Measurements from ENCODE around the gene ADORA2A.

Gene ADORA2A

DNA sequence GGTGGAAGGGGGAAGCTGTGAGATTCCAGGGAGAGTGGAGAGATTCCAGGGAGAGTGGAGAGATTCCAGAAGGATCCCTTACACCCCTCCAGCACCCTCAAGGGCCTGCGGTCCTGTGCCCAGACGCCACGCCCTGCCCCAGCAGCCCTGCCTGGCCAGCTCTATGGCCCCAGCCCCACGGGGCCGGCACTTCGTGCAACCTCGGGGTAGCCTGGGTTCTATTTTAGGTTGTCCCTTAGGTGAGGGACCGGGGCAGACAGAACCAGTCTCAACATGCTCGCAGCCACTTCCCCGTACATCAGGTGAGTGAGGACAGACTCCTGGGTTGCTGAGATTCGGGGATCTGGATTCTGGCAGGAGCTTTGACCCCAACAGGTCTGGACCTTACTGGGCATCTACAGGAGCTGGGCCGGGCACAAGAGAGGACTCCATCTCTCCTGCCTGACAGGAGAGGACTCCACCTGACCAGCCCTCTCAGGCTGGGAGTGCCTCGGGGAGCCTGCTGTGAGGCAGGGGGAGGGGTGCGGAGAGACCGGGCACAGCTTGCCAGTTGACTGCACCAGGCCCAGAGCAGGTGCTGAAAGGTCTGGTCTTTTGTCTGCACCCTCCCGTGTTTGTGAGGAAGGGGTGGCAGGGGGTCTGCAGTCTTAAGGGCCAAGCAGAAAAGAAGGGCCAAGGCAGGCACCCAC lies 8.5 kb upstream of the ADORA2A start:
- no peak for DNase-seq (ENCODE audit: low read depth in 2 of 2)

DNA sequence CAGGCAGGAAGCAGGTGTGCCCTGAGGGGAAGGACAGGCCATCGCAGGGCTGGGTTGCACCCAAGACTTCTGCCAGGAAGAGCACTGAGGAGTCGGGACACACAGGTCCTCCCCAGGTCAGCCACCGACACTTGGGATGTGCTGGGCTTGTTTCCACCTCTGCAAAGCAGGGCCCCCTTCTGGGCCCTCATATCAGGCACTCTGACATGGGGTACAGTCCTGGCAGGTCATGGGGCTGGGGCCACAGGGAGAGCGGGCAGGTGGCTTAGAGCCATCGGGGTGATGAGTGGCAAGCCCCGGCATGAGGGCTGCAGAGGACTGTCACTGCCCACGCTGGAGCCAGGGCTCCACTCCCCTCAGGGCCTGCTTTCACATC lies 7.9 kb upstream of the ADORA2A start:
- no peak for DNase-seq (ENCODE audit: low read depth in 2 of 2)

DNA sequence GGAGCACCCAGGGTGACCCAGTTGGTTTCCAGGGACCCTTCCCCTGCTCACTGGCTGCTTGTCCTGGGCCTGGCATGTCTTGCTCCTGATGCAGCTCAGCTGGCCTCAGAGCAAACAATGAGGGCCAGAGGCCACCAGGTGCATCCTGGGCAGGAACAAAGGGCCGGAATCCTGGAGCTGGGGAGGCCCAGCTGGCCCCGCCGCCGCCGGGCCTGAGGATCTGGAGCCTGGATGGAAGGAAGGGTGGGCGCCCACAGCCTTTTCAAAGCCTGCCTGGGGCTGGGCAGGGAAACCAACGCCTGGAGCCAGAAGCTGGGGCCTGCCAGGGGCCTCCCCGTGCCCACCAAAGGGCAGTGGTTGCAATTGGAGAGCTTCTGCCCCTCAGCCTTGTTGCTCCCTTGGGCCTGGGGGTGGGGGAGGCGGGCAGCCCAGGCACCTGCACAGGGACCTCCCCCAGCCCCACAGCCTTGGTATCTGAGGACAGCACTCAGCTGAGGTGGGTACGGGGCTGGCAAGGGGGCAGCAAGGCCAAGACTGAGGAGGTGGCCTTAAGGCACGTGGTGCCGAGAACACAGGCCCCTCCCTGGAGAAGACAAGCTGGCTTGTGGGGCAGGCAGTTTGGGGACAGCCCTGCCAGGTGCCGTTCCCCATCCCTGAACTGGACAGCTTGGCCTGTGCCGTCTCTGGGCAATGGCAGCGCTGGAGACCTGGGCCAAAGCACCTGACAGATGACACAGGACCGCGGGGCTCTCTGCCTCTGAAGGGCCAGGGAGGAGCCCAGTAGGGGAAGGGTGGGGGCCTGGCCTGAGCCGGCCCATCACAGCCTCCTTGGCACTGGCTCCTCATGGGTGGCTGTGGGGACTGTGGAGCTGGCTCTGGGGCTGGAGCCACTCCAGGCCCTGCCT lies 7.1 kb upstream of the ADORA2A start:
- DNase-seq (ENCODE audit: low read depth in 2 of 2): no peak

DNA sequence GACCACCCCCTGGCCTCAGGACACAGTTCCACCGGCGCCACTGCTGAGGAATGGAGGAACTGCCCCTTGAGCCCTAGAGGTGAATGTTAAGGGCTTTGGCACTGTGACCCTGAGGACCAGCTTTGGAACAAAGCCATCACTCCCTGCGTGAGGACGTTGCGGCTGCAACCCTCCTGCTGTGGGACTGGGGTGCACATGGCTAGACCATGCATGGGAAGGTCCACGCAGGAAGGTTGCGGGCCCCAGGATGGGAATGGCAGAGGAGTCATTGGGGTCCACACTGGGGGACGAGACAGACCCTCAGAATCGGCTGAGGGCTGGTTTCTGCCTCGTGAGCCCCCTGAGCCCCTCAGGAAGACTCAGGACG lies 6.4 kb upstream of the ADORA2A start:
- no peak for DNase-seq (ENCODE audit: low read depth in 2 of 2)

DNA sequence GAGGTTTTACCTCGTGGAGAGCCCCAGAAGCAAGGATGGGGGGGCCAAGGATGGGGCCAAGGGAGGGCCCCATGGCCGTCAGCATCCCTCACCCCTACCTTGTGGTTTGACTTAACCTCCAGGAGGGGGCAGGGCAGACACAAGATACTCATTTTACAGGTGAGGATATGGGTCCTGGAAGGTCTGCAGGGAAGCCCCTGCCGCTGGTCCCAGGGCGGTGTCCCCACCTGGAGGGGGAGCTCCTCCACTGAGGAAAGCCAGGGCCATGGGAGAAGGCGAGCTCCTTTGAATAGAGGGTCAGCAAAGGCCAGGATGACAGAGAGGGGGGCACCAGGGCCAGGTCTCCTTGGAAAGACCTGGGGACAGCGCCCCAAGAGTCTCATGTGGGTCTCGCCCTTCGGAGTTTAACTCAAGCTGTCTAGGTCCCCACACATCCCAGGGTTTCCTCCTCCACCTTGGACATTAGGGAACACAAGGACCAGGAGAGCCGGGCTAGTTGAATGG lies 5.9 kb upstream of the ADORA2A start:
- no peak for DNase-seq (ENCODE audit: low read depth in 2 of 2)

DNA sequence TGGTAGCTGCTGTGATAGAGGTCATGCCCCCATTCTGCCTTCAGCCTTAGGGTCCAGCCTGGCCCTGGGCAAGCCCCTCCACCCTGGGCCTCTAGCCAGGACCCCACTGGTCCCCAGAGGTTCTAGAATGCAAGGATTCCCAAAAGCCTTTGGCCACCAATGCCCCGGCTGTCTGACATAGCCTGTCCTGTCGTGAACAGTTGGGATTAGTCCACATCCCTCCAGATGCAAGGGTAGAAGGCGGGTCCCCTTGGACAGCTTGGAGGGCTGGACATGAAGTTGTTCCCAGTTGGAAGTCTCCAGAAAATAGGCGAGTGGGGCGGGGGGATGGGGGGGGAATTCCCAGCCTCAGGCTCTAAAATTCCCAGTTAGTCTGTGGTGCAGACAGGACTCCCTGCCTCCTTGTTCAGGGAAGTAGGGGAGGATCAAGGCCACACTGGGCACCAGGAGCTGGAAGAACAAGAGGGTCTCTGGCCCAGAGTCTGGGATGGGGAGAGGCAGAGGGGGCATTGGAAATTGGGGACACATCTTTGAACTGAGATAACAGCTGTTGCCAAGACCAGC lies 5.2 kb upstream of the ADORA2A start:
- DNase-seq (ENCODE audit: low read depth in 2 of 2): no peak

DNA sequence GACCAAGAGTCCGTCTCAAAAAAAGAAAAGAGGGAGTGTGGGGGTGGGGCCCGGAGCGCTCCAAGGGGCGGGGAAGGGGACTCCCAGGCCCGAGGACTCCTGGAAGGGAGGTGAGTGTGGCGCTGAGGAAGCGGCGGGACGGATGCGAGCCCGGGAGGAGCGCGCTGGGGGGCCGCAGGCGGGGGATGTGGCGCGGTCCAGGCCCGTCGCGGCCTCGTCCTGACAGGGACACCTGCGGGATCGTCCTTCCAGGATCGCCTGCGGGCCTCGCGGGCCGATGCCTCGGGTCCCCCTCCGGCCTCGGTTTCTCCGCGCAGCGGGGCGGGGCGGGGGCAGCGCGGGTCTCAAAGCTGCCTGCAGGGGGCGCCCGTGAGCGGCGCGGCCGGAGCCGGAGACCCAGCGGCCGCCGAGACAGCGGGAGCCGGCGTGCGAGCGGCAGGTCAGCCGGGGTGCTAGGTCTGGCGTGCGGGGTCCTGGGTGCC lies 3.8 kb upstream of the ADORA2A start:
- peak in 1 of 2 donors; percentile 41 for DNase-seq (ENCODE audit: low read depth in 2 of 2)

DNA sequence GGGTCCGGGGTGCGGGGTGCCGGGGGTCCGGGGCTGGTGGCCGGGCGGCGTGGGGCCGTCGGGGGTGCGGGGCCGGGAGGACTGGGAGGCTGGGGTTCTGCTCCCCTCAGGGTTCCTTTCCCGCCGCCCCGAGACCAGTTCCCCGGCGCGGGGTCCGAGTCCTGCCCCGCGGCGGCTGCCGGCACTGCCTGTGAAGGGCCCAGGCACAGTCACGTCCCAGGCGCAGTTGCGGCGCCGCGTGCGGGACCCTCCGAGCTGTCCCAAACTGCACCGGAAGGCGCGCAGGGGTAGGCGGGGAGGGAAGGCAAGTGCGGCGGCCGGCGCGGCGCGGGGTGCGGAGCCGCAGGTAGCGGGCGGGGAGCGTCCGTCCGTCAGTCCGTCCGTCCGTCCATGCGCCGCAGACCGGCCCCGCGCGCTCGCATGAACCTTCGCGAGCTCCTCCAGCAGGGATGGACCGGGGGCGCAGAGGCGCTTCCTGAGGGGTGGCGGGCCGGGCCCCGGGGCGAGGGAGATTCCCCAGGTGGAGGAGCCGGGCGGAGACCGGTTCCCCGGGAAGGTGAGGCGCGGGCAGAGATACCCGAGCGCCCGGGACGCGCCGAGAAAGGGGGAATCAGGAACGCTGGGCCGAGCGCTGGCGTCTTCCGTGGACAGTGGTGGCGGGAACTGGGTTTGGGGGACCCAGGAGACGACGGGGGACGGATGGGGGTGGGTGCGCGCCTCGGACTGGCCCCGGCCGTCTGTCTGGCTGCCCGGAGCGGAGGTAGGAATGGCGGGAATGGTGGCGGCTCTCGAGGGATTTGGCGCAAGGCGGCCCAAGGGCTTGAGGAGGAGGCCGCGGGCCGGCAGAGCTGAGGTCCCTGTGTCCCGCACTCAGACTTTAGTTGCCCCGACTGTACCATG lies 3.1 kb upstream of the ADORA2A start:
- peak in 1 of 2 donors; percentile 38 for DNase-seq (ENCODE audit: low read depth in 2 of 2)

DNA sequence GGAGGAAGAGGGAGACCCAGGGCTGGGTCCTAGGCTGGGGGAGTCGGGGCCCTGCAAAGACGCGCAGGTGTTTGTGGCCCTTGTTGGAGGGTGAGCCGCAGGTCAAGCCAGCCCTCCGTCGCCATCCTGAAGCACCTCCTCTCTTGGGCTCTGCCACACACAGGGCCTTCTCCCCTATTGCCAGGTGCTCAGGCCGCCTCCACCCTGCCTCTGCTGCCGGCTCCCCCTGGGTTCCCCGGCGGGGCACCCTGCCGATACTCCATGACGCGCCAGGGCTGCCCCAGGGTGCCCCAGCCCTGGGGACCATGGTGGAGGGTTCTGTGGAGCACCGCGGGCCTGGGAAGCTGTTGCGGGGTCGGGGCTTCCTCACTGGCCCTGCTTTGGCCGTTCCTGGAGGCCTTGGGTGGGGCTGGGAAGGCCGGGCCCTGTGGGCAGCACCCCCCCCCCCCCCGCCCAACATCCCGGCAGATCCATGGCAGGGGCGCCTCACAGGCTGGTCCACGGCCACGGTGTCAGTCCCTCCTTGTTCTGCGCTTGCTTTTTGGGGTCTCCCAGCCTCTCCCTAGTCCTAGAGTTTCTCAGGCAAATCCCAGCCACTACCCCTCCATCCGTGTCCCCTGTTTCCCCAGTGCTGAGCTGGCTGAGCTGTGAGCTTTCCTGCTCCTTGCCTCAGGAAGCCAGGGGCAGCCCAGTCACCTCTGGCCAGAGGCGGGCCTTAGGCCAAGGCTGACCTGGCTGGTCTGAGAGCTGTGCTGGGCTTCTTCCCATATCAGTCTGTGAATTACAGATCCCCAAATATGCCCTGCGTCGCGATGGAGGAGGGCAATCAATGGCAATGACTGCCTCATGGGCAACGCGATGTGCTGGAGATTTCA lies 2.3 kb upstream of the ADORA2A start:
- DNase-seq (ENCODE audit: low read depth in 2 of 2): no peak

DNA sequence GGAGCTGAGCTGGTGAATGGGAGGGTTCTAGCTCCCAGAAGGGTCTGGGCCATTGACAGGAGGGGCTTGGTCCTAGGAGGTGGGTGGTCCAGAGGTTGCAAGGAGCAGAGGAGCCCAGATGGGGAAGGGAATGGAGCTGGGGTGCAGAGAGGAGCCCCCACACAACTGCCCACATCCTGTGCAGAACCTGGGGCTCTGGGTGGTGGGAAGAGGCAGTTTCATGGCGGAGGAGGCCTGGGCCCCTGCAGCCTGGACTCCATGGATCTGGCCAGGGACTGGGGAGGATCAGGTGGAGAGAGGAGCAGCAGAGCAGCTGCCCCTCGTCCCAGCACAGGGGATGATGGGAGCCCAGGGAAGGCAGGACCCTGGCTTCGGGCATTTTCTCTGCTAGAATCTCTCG lies 963 bp upstream of the ADORA2A start:
- no peak for DNase-seq (ENCODE audit: low read depth in 2 of 2)

DNA sequence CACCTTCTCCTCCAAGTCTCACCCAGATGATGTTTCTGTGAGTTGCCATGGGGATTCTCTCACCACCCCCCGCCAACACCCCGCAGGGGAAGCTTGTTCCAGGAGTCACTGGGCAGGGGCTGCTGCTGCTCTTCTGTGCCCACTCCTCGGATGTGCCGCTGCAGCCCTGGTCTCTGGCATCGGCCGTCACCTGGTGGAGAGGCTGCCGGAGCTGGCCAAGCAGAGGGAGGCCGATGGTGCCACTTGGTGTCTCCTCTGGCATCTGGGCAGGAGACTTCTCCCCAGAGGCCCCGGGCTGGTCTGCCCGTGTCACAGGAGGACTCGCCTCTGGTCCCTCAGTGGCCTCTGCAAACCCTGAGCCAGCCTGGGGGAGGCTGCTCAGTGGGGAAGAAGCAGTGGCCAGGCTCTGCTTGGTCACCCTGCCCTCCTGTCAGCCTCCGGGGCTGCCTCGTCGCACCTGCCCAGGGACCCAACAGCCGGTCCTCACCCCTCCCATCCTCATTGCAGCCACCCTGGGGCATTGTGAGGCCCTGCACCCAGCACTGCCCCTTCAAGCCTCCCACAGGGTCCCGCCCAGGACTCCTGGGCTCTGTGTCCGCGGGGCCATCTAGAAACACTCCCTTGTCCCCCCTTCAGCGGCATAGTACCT lies 424 bp upstream of the ADORA2A start:
- no peak for DNase-seq (ENCODE audit: low read depth in 2 of 2)

DNA sequence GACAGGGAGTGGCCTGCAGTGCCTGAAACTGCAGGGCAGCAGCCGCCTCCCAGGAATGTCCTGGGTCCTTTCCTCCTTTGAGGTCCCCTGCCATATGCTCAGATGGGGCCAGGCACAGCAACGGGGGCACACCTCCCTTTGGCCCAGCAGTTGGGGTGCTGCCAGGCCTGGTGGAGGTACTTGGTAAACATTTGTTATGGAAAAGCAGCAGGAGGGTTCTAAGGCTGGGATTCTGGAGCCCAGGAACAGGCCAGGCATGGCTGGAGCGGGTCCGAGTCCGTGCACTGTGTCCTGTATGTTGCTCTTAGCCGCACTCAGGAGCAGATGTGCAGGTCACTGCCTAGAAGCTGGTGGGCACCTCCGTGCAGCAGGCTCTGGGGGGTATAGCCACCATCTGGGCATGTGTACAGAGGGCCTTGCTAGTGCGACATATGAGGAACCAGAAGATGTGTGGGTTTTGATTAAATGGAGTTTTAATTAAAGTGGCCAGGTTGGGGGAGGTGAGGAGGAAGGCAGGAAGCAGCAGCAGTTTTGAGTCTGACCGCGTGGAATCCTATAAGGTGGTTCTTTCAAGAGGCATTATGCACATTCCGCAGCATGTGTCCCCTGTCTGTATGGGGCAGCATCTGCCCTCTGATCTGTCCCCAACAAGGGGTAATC lies 1.5 kb downstream of the ADORA2A start:
- no peak for DNase-seq (ENCODE audit: low read depth in 2 of 2)

DNA sequence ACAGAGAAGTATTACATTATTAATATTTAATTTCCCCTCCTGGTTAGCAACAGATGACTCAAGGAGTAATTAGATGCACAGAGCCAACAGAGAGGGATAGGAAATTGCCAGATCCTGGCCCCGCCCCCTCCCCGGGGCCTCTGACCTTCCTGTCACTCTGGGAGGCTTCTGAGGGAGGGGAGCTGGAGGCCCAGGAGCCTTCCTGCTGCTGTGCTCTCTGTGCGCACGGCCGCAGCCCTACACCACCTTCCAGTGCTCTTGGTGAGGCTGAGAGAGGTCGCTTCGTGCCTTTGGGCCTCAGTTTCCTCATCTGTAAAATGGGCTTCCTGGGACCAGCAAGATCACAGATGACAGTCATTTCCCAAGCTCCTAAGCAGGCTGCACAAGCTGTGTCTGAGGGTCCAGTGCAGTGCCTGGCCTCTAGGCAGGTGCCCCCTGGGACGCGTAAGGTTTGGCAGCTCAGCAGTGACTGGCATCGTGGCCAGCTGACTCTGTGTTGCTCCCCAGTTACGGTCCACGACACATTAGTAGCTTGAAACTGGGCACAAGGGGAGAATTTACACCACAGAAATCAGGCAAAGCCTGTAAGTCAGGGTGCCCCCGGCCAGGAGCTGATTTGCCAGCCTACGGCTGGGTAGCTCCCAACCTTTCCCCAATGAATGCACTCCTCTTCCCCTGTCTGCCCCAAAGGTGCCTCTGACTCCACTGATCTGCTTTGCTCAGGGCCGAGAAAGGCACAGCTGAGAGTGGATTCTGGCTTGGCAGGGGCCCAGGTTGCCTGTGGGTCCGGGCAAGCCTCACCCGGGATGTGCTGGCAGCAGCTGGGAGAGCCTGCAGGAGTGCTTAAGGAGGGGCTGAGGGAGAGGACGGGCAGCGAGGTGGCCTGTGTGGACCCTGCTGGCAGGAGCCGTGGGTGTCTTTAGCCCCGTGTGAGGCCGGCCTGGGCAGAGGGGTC lies 2.3 kb downstream of the ADORA2A start:
- DNase-seq (ENCODE audit: low read depth in 2 of 2): peak in 1 of 2 donors; percentile 50

DNA sequence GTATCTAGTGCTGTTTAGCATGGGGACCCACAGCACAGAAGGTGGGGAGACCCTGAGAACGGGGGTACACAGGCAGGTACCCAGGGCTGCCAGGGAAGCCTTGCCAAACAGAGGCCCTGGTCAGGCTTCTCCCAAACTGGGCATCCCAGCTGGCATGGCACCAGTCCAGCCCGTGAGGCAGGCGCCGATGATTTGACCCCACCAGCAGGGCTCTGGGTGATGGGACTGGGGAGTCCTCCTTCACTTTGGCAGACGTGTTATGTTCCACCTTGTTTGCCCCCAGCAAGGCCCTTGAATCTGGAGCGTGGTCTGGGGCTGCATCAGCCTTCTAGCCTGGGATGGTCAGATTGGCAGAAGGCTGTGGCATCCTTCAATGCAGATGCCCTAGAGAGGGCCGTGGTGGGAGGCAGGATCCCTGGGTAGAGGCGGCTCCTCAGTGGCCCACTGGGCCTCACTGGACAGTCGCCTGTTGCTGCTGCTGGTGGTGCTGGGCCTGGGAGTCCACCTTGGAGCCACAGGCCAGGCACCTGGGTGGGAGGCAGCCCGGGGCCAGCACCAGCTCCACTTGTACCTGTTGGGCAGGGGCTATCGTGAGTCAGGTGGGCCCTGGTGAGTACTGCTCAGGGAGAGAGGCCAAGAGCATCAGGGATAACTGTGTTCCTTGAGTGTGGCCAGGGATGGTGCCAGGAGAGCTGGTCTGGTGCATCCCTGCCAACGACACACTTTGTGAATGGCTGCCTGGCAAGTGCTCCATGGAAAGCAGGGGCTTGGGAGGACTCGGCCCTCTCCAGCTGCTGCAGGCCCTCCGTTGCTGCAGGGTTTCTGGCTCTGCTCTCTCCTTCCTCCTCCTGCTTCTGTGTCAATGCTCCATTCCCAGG lies 3.3 kb downstream of the ADORA2A start:
- DNase-seq (ENCODE audit: low read depth in 2 of 2): no peak

DNA sequence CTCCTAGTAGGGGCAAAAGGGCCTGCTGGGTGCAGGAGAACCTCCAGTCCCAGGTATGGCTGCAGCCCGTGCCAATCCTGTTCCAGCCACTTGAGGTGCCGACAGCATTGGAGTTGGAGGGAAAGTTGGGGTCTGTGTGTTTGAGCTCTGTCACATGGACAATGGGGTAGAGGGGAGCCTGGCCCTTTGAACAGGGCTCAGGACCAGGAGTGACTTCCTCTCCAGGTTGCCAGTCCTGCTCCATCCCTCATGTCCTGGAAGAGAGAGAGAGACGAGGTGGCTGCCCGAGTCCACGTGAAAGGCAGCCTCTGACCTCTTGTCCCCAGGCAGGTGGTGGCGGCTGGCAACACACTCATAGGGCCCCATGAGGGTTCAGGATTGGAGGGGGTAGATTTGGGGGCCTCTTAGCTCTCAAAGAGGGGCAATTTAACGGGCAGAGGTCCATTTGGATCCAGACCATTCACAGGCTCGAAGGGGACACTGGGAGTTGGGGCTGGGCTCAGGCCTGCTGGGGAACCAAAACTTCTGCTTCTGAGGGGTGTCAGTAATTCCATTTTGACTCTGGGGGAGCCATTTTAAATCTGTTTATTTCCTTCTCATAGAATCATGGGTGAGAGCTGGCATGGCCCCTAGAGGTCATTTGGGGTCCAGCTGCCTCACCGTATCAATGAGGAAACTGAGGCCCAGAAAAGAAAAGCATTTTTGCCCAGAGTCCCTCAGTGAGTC lies 4.1 kb downstream of the ADORA2A start:
- no peak for DNase-seq (ENCODE audit: low read depth in 2 of 2)

DNA sequence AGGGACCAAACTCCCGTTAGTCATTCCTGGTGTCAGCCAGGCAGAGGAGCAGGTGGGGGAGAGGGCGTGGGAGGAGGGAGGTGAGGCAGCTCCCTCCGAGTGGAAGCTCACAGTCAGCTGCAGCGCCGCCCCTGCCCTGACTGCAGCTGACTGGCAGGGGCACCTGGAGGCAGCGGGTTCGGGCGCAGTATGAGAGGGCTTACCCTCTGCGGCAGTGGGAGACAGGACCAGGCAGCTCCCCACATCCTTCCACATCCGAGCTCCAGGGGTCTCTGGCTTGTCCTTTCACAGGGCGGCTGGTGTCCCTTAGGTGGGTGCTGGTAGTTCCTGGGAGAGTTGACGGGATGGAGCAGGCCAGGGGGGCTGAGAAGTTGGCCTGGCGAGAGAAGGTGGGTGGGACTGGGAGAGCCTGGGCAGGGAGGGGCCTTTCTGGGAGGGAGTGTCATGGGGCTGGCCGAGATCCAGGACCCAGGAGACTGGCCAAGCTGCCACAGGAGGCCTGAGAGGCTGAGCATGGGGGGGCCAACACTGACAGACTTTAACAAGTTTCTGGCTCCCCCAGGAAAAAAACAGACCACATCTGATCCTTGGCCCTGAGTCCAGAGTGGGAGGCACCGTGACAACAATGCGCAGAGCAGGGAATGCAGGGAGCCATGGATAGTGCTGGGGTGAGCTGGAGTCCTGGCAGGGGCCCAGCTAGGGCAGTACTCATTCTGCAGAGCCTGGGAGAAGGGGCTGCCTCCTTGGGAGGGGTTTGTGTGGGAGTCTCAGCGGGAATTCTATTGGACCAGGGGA lies 4.9 kb downstream of the ADORA2A start:
- DNase-seq (ENCODE audit: low read depth in 2 of 2): peak in 1 of 2 donors; percentile 64
